ENCODE data around the gene UBXN2A.

Gene UBXN2A

DNA sequence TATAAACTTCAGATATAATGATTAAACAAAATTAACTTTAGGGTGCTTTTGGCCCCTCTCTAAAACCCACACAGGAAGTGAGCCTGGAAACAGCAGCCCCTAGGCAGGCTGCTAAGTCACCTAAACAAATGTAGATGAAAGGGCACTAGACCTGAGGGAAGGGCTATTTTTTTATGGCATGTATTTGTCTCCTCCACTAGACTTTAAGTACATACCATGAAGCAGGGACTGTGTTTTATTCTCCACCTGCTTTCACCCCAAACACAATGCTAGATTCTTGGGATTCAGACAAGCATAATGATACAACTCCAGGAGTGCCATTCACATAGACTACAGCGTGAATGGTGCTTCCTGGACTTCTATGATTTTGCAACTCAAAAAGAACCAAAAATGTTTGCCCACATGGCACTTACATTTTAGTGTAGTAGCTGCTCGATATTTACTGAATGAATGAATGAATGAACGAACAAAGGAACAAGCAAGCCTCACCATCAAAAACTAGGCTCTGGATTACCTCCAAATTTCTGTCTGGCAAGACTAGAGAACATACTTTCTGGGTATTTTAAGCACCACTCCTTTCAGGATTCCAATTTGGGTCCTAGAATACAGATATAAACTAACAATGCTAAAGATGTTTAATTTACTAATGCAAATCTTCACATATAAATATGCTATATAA lies 23.4 kb upstream of the UBXN2A start:
- Histone ChIP-seq H3K27me3 (ENCODE audit: control insufficient read depth, insufficient read depth, low read length) (no peaks in the 10 kb centered on the region), H3K36me3 (ENCODE audit: insufficient read depth, low read length) (no peaks in the 10 kb centered on the region), H3K4me1 (ENCODE audit: control insufficient read depth, insufficient read depth, low read length) (no peaks in the 10 kb centered on the region), H3K9me3 (replicated peaks; ENCODE audit: low read length) (no peaks in the 10 kb centered on the region), H3K4me3 (ENCODE audit: low read length) (no peak overlapping the region), H3K4me2 (ENCODE audit: low read length) (no peak overlapping the region), H3K9ac (ENCODE audit: low read depth, low read length) (no peak overlapping the region)

DNA sequence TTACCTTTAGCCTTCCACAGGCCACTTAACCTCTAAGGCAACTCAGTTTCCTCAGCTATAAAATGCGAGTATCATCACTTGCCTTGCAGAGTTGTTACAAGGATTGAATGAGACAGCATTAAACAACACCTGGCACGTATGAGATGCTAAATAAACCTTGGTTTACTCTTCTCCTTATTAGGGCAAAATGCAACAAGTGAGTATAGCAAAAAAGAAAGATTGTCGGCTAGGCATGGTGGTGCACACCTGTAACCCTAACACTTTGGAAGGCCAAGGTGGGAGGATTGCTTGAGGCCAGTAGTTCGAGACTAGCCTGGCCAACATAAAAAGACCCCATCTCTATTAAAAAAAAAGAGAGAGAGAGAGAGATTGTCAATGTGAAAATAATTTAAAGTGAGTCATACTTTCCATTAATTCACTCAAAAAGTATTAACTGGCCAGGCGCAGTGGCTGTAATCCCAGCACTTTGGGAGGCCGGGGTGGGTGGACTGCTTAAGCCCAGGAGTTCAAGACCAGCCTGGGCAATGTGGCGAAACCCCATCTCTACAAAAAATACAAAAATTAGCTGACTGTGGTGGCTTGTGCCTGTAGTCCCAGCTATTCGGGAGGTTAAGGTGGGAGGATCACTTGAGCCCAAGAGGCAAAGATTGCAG lies 21.3 kb upstream of the UBXN2A start:
- Histone ChIP-seq H3K36me3 (ENCODE audit: insufficient read depth, low read length) (no peaks in the 10 kb centered on the region), H3K4me1 (ENCODE audit: control insufficient read depth, insufficient read depth, low read length) (no peaks in the 10 kb centered on the region), H3K4me2 (ENCODE audit: low read length) (no peak overlapping the region), H3K9ac (ENCODE audit: low read depth, low read length) (no peak overlapping the region), H3K4me3 (ENCODE audit: low read length) (no peak overlapping the region), H3K27me3 (ENCODE audit: control insufficient read depth, insufficient read depth, low read length) (no peaks in the 10 kb centered on the region), H3K9me3 (replicated peaks; ENCODE audit: low read length) (no peaks in the 10 kb centered on the region)

DNA sequence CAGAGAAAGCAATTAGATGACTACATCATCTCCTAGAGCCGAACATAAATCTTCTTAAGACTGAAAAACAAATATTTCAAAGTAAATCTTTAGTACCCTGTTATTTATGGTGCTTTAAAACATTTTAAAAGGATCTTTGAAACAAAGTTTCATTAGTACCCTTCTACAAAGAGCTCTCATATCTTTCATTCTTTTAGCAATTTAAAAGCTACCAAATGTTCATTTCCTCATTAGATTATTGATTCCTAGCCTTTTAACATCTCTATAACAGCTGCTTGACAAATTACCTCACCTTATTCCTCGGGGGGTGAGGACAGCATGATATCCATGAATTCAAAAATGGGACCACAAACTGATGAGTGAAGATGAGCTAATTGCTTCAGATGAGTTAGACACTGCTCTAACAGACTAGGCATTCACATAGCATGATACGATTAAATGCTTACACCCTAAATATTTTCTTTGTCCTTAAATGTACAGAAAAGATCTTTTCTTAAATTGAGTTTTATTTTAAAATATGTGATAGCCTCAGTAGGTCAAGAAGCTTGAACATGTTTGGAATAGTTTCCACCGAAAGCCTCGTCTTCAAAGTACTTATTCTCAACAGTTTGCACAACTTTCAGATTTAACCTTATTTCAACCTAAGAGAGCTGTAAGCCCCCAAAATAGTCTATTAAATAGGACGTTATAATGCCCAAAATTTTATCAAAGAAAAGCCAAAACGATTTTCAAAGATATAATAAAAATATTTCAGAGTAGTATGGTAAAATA lies 15.5 kb upstream of the UBXN2A start:
- Histone ChIP-seq H3K4me3 (ENCODE audit: low read length) (peak overlapping the region; percentile 80), H3K4me2 (ENCODE audit: low read length) (peak overlapping the region; percentile 85), H3K9me3 (replicated peaks; ENCODE audit: low read length) (no peaks in the 10 kb centered on the region), H3K36me3 (ENCODE audit: insufficient read depth, low read length) (no peaks in the 10 kb centered on the region), H3K27me3 (ENCODE audit: control insufficient read depth, insufficient read depth, low read length) (no peaks in the 10 kb centered on the region), H3K4me1 (ENCODE audit: control insufficient read depth, insufficient read depth, low read length) (peaks cover 8% of the 10 kb centered on the region), H3K9ac (ENCODE audit: low read depth, low read length) (peak overlapping the region; percentile 95)

DNA sequence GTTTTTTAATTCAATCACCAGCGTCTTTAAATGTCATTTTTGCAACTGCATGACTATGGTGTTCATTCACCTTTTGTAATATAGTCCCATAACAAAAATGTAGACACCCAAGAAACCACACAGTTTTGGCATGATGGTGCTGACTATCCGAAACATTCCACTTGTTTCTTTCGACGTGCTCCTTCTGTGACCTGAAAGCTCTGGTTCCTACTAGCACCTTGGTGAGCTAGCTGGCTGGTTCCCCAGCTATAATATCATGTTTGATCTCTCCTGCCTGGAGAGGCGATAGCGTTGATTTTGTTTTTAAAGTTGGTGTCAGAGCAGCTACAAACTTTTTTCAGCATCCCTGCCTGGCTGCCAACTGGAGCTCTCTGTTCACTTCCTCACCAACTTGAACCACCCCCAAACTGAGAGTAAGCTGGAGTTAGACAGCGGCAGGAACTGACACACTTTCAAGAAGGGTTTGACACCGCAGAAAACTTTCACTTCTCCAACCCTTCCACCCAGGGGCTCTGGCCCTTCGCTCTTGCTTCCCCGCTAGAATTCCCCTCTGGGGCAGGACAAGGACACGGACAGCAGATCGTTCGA lies 14.5 kb upstream of the UBXN2A start:
- Histone ChIP-seq H3K4me3 (ENCODE audit: low read length) (peak overlapping the region; percentile 80), H3K4me1 (ENCODE audit: control insufficient read depth, insufficient read depth, low read length) (peaks cover 8% of the 10 kb centered on the region), H3K9me3 (replicated peaks; ENCODE audit: low read length) (no peaks in the 10 kb centered on the region), H3K9ac (ENCODE audit: low read depth, low read length) (peak overlapping the region; percentile 95), H3K4me2 (ENCODE audit: low read length) (peak overlapping the region; percentile 85), H3K27me3 (ENCODE audit: control insufficient read depth, insufficient read depth, low read length) (no peaks in the 10 kb centered on the region), H3K36me3 (ENCODE audit: insufficient read depth, low read length) (no peaks in the 10 kb centered on the region)

DNA sequence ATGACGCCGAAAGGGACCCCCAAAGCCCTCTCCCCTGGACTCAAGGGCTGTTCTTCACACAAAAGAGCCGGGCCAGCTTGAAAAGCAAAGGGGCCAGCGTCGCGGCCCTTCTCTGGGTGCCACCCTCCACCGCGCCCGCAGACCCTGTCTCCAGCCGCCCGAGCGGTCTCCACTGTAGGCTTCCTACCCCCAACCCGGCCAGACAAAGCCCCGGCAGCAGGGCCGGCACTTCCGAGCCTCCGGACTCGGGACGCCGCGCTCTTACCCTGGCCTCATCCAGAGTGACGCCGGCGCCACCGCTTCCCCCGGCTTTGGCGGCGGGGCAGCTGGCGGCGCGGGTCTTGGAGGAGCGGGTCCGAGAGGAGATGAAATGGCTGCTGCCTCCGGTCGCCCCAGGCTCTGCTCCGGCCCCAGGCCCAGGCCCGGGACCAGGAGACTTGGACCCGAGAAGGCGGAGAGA lies 13.9 kb upstream of the UBXN2A start:
- Histone ChIP-seq H3K27me3 (ENCODE audit: control insufficient read depth, insufficient read depth, low read length) (no peaks in the 10 kb centered on the region), H3K9me3 (replicated peaks; ENCODE audit: low read length) (no peaks in the 10 kb centered on the region), H3K36me3 (ENCODE audit: insufficient read depth, low read length) (no peaks in the 10 kb centered on the region), H3K4me3 (ENCODE audit: low read length) (peak overlapping the region; percentile 80), H3K9ac (ENCODE audit: low read depth, low read length) (peak overlapping the region; percentile 95), H3K4me1 (ENCODE audit: control insufficient read depth, insufficient read depth, low read length) (peaks cover 8% of the 10 kb centered on the region), H3K4me2 (ENCODE audit: low read length) (peak overlapping the region; percentile 85)

DNA sequence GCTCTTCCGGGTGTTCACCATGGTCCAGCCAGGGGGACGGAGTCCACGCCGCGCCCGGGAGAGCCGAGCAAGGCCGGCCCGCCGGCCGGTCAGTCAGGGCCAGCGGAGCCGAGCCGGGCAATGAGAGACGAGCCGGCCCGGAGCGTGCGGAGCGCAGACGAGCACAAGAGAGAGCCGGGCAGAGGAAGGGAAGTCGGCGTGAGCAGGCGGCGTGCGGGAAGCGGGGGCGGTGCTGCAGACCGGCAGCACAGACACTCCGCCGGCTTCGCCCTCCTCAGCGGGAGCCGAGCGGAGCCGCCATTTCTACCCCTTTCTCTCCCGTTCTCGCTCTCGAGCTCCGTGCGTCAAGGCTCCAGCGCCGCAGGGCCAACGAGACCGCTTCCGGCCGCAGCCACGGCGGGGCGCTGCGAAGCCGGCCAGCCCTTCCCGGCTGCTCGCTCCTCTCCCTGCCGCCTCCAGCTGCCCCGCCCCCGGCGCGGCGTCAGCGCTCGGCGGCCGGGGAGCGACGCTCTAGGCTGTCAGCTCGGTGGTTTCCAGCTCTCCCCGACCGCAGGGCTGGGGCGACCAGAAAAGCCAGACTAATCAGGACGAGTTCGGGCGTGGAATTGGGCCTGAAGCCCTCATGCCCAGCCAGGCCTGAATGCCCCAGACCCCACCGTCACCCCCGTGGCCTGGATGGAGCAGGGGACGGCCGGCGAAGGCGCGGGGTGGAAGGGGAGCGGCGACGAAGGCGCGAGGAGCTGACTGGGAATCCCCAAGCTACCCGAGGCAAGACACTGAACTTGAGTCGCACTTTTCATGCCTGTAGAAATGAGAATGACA lies 13.3 kb upstream of the UBXN2A start, which contains the start of gene ATAD2B:
Gene ATAD2B, minus strand, starts transcription at position 374 of the 822 bp plus-strand sequence. Its CDS starts 353 bp downstream, at position 21.
- H3K4me1 ChIP-seq (ENCODE audit: control insufficient read depth, insufficient read depth, low read length) = peaks cover 8% of the 10 kb centered on the region
- peak within 1 kb of the TSS; percentile 95 for H3K9ac ChIP-seq (ENCODE audit: low read depth, low read length)
- H3K4me3 ChIP-seq (ENCODE audit: low read length) = peak within 1 kb of the TSS; percentile 80
- H3K27me3 ChIP-seq (ENCODE audit: control insufficient read depth, insufficient read depth, low read length) = no peaks in the 10 kb centered on the region
- no peaks in the 10 kb centered on the region for H3K9me3 ChIP-seq (replicated peaks; ENCODE audit: low read length)
- H3K4me2 ChIP-seq (ENCODE audit: low read length) = peak within 1 kb of the TSS; percentile 85
- H3K36me3 ChIP-seq (ENCODE audit: insufficient read depth, low read length) = no peaks in the 10 kb centered on the region

DNA sequence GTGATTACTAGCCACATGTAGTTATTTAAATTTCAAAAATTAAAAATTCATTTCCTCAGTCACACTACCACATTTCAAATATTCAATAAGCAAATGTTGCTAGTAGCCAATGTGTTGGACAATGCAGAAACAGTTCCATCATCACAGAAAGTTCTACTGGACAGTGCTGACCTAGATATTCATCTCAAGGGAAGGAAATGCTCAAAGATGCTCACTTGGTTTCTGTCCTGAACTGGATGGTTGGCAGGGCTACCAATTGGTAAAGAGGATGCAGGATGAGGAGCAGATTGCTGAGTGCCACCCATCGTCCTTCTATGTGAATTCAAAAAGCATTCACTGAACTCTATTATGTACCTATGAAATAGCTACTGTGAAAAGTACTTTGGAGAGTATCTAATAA lies 6.0 kb upstream of the UBXN2A start:
- Histone ChIP-seq H3K27me3 (ENCODE audit: control insufficient read depth, insufficient read depth, low read length) (no peaks in the 10 kb centered on the region), H3K4me3 (ENCODE audit: low read length) (no peak overlapping the region), H3K4me2 (ENCODE audit: low read length) (no peak overlapping the region)

DNA sequence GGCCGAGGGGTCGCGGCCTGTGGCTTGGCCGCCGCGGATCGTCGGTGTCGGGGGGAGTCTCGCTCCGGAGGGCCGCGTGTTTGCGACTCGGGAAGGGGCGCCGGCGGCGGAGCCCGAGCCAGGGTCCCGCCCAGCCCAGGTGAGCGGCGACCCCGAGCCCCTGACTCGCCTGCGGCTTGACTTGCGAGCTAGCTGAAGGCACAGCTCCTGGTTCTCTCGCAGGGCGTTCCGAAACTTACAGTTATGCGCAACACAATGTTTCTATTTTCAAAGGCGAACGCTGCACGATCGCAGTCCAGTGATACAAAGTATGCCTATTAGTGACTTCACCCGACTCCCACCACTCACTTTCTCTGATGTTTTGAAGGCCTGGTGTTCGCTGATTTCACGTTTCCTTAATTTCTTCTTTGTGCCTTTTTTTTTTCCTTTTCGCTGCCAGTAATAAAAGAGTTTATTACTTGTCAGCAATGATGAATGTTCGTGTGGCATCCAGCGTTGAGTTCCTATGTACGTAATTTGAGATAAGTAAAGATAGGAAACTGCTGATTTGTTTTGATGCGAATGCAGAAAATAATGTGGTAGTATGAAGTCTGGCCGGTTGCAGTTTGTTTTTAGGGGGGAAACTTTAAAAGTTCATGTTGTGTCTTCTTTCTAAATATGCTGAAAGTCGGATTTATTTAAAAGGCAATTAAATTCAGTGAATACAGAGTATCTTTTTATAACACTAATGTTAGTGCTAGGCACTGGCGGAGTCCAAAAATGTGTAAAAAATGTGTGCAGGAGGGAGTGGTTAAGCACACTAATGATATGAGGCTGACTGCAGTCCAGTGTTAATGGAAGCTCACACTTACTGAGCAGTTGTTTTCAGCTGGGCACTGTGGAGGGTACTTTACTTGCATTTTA lies 706 bp downstream of the UBXN2A start:
- Histone ChIP-seq H3K9me3 (replicated peaks; ENCODE audit: low read length) (no peaks in the 10 kb centered on the region), H3K9ac (ENCODE audit: low read depth, low read length) (peak overlapping the region; percentile 95), H3K36me3 (ENCODE audit: insufficient read depth, low read length) (no peaks in the 10 kb centered on the region), H3K27me3 (ENCODE audit: control insufficient read depth, insufficient read depth, low read length) (no peaks in the 10 kb centered on the region), H3K4me3 (ENCODE audit: low read length) (peak overlapping the region; percentile 93), H3K4me2 (ENCODE audit: low read length) (peak overlapping the region; percentile 99), H3K4me1 (ENCODE audit: control insufficient read depth, insufficient read depth, low read length) (peaks cover 26% of the 10 kb centered on the region)

More for the DNA sequence above, 6.0 kb upstream of the UBXN2A start:
- Histone ChIP-seq H3K4me1 (ENCODE audit: control insufficient read depth, insufficient read depth, low read length) (peaks cover 2% of the 10 kb centered on the region), H3K36me3 (ENCODE audit: insufficient read depth, low read length) (no peaks in the 10 kb centered on the region), H3K9ac (ENCODE audit: low read depth, low read length) (no peak overlapping the region), H3K9me3 (replicated peaks; ENCODE audit: low read length) (no peaks in the 10 kb centered on the region)

DNA sequence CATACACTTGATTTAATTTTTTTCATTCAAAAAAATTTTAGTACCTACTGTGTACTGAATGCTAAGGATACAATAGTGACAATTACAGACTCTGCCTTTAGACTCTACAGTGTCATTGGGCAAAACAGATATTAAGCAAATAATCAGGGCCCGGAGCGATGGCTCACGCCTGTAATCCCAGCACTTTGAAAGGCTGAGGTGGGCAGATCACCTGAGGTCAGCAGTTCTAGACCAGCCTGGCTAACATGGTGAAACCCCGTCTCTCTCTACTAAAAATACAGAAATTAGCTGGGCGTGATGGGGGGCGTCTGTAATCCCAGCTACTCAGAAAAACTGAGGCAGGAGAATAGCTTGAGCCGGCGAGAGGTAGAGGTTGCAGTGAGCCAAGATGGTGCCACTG lies 1.4 kb downstream of the UBXN2A start:
- H3K4me1 ChIP-seq (ENCODE audit: control insufficient read depth, insufficient read depth, low read length) = peaks cover 26% of the 10 kb centered on the region
- peak overlapping the region; percentile 99 for H3K4me2 ChIP-seq (ENCODE audit: low read length)
- peak overlapping the region; percentile 93 for H3K4me3 ChIP-seq (ENCODE audit: low read length)
- H3K9me3 ChIP-seq (replicated peaks; ENCODE audit: low read length) = no peaks in the 10 kb centered on the region
- no peaks in the 10 kb centered on the region for H3K36me3 ChIP-seq (ENCODE audit: insufficient read depth, low read length)
- peak overlapping the region; percentile 95 for H3K9ac ChIP-seq (ENCODE audit: low read depth, low read length)
- no peaks in the 10 kb centered on the region for H3K27me3 ChIP-seq (ENCODE audit: control insufficient read depth, insufficient read depth, low read length)

DNA sequence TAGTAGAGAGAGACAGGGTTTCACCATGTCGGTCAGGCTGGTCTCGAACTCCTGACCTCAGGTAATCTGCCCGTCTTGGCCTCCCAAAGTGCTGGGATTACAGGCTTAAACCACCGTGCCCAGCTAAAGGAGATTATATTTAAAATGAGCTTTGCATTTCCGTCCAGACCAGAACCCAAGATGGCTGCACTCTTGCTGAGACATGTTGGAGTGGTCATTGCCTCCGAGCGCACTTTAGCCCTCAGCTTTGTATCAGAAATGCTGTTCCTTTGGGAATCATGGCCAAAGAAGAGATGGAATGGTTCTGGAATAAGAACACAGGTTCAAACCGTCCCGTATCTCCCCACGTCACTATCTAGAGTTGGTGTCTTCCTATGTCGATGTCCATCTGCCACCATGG lies 3.4 kb downstream of the UBXN2A start:
- H3K9me3 ChIP-seq (replicated peaks; ENCODE audit: low read length) = no peaks in the 10 kb centered on the region
- no peak overlapping the region for H3K4me2 ChIP-seq (ENCODE audit: low read length)
- no peaks in the 10 kb centered on the region for H3K27me3 ChIP-seq (ENCODE audit: control insufficient read depth, insufficient read depth, low read length)
- H3K36me3 ChIP-seq (ENCODE audit: insufficient read depth, low read length) = no peaks in the 10 kb centered on the region
- no peak overlapping the region for H3K4me3 ChIP-seq (ENCODE audit: low read length)
- peaks cover 26% of the 10 kb centered on the region for H3K4me1 ChIP-seq (ENCODE audit: control insufficient read depth, insufficient read depth, low read length)
- no peak overlapping the region for H3K9ac ChIP-seq (ENCODE audit: low read depth, low read length)
